ENCODE data around the gene AKR1C8.

The AKR1C8 gene

GRCh38 chr10:5107860-5108526, 77.0 kb downstream of the AKR1C8 start:
- no peak for DNase-seq

DNA sequence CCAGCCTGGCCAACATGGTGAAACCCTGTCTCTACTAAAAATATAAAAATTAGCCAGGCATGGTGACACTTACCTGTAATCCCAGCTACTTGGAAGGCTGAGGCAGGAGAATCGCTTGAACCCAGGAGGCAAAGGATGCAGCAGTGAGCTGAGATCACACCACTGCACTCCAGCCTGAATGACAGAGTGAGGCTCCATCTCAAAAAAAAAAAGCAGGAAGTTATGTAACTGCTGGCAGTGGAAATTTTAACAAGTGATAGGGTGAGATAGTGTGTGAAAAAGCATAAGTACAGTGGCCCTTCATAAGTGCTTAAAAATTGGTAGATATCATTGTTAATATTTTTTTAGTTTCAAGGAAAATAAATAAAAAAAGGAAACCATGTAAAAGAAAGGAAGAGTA, 78.4 kb downstream of the AKR1C8 start:
- DNase-seq, result no peak

DNA sequence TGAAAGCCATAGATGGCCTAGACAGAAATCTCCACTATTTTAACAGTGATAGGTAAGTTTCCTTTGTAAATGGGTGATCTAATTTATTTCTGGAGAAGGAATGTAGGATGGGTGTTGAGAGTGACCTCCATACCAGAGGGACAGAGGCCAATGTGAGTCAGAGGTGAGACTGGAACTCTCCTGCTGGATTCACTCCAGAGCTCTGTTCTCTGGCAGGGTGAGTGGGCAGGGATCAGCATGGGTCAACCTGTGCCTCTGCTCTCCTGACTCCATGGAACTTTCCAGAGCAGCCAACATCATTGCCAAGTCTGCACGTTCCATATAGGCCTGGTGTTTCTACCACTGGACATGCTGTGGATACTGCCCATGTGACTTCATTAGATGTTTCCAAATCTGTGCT, 79.3 kb downstream of the AKR1C8 start:
- DNase-seq, result no peak

Data from stimulated activated naive CD4-positive, alpha-beta T cell treated with Interleukin-2 at 50 U/mL for 16 hours (primary cell).